SK-N-DZ (cell line): ENCODE measurements around the gene SPATA46.

Experiments
- small RNA-seq, 2 experiments: library from RNA; depleted of rRNA; stranded (forward); fragments of <200 nt; gene quantifications; one replicate each; pipeline ENCODE3, GENCODE V24; 2014

The SPATA46 gene

Small RNA genes within 50 kb of the gene (small RNA-seq; reads per million reads assigned to genes)
- gene MIR556, result 0 to 0.09 reads per million in 2 experiments
- gene RNA5SP61, result 0 to 0.04 reads per million in 2 experiments
